Activated CD8-positive, alpha-beta T cell treated with anti-CD3 and anti-CD28 coated beads for 36 hours (primary cell): Measurements from ENCODE around the gene TNFRSF14. TPM values are rescaled to one million over a fixed set of nuclear protein-coding genes. Genes with fewer than 3 reads are reported as not detected.

Experiments used
- ATAC-seq: fragments of 200-7000 bp; cut with Tn5 transposase; one replicate; pipeline ENCODE4 v1.10.0; 2021; ENCODE audit warnings: mild to moderate bottlenecking, moderate library complexity
- CTCF ChIA-PET: fragments of 350-600 bp; sonication (Branson Sonifier 250); formaldehyde crosslinking; loops from one replicate; lab custom pipeline; 2021; ENCODE audit warnings: antibody characterized with exemption; lab: Charles Lee
- POLR2A ChIA-PET: fragments of 350-600 bp; sonication (Branson Sonifier 250); formaldehyde crosslinking; loops from one replicate; lab custom pipeline; 2021; ENCODE audit warnings: antibody characterized with exemption; lab: Charles Lee
- DNase-seq: peaks from one replicate; pipeline ENCODE4 v3.0.0-alpha.2; 2020
- H3K27ac Mint-ChIP-seq: one replicate; pipeline ENCODE4 v1.8.0; 2021; ENCODE audit warnings: mild to moderate bottlenecking, mixed read lengths
- H3K27me3 Mint-ChIP-seq: one replicate; pipeline ENCODE4 v1.8.0; 2021; ENCODE audit warnings: mixed read lengths
- H3K36me3 Mint-ChIP-seq: one replicate; pipeline ENCODE4 v1.8.0; 2021; ENCODE audit warnings: low read depth, mixed read lengths
- H3K4me1 Mint-ChIP-seq: one replicate; pipeline ENCODE4 v1.8.0; 2021; ENCODE audit warnings: low read depth, mixed read lengths
- H3K4me3 Mint-ChIP-seq: one replicate; pipeline ENCODE4 v1.8.0; 2021; ENCODE audit warnings: mild to moderate bottlenecking, moderate library complexity, mixed read lengths
- H3K9me3 Mint-ChIP-seq: one replicate; pipeline ENCODE4 v1.8.0; 2021; ENCODE audit warnings: mixed read lengths
- CTCF ChIP-seq: fragments of 200-600 bp; IDR thresholded peaks from one replicate; pipeline ENCODE4 v1.8.0; 2022; ENCODE audit warnings: antibody characterized with exemption, mild to moderate bottlenecking
- intact Hi-C: fragments of 100-400 bp; cut with micrococcal nuclease; formaldehyde crosslinking; loops from one replicate; pipeline ENCODE4 v1.10.0; 2022
- total RNA-seq, 2 experiments: library from RNA; stranded (reverse); gene quantifications; one replicate each; pipeline ENCODE4 v1.2.3, GENCODE V29; 2021

Gene TNFRSF14
- total RNA-seq, 2 experiments from 2014 or later, result 134 to 140 TPM

- ATAC-seq (no peak), DNase-seq (peak; percentile 66)
- peaks cover 3% of the 10 kb centered on the region for H3K9me3 Mint-ChIP-seq
- no peaks in the 10 kb centered on the region for H3K27me3 Mint-ChIP-seq
- CTCF ChIA-PET, result interaction anchor here (2.2 to 3.3 kb wide), 4 partner anchors 22 to 167 kb away, joined by 10 to 28 read pairs (median 11); partner anchors contain the start of gene TNFRSF14
- H3K36me3 Mint-ChIP-seq, result peaks cover 29% of the 10 kb centered on the region
- POLR2A ChIA-PET, result interaction anchor here (0.9 to 6.2 kb wide), 6 partner anchors 13 to 64 kb away, joined by 3 to 100 read pairs (median 25); partner anchors contain the start of genes PANK4 and TNFRSF14
- intact Hi-C loops, result loop anchor here (10.0 kb wide), 1 partner anchor 61 kb away; no protein-coding TSS in a partner anchor
- H3K27ac Mint-ChIP-seq, result peak overlapping the region; percentile 92
- peak overlapping the region; percentile 83 for H3K4me3 Mint-ChIP-seq
- no peak for TF ChIP-seq CTCF
- peaks cover 62% of the 10 kb centered on the region for H3K4me1 Mint-ChIP-seq
Observed at GRCh38 chr1:2583331-2583791, 27.2 kb downstream of the TNFRSF14 start.

DNA sequence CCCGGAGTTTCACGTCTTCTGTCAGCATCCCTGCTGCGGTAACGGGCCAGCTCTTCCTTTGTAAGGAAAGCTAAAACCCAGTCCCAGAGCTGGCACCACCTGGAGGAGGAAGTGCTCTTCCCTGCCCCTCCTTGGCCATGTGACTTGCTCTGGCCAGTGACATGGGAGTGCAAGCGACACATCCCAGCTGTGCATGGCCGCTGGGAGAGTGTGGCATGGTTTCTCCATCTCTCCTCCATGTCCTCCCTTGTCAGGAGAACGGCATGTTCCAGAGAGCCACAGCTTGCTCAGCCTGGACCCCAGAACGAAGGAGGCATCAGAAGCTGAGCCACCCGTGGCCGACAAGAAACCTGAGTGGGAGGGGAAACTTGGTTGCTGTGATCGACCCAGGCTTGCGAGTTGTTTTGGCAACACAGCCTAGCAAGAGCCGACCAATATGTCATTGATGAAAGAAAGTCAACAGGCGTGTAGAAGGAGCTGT is 27.7 kb downstream of the TNFRSF14 start:
- intact Hi-C loops, result loop anchor here (10.0 kb wide), 1 partner anchor 61 kb away; no protein-coding TSS in a partner anchor
- POLR2A ChIA-PET, result interaction anchor here (0.6 to 6.2 kb wide), 10 partner anchors 10 to 168 kb away, joined by 3 to 100 read pairs (median 10); partner anchors contain the start of genes PANK4 and TNFRSF14
- peaks cover 56% of the 10 kb centered on the region for H3K4me1 Mint-ChIP-seq
- peaks cover 3% of the 10 kb centered on the region for H3K9me3 Mint-ChIP-seq
- H3K27ac Mint-ChIP-seq, result peak overlapping the region; percentile 92
- TF ChIP-seq CTCF, result no peak
- peaks cover 28% of the 10 kb centered on the region for H3K36me3 Mint-ChIP-seq
- peak overlapping the region; percentile 83 for H3K4me3 Mint-ChIP-seq
- peak; percentile 59 for DNase-seq
- CTCF ChIA-PET, result interaction anchor here (1.0 to 3.3 kb wide), 7 partner anchors 22 to 169 kb away, joined by 4 to 28 read pairs (median 10); partner anchors contain the start of gene TNFRSF14
- no peaks in the 10 kb centered on the region for H3K27me3 Mint-ChIP-seq
- ATAC-seq, result no peak

DNA sequence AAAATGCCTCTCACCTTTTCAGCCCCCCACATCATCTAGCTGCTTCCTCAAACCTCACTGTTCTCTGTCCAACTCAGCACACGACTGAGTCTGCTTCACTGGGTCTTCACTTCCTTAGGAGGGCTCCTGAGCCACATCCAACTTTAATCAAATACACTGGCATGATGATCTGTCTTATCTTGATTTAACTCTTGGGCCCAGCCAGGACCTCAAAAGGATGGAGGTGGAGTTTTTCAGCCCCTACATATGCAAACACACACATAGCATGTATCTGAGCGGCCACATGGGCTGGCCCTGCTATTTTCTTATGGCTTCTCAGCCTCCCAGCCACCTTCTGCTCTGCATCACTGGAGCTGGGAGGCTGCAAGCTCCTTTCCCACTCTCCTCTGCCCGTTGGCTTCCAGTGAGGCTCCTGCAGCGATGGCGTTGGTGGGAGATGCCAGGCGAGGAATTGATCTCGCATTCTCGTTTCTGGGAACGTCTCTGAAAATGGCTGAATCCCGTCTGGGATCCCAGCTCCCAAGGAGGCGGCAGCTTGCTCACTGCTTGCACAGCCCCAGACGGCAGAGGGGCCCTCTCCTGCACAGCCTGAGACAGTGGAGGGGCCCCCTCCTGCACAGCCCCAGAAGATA is 28.6 kb downstream of the TNFRSF14 start:
- Mint-ChIP-seq H3K27me3 (no peaks in the 10 kb centered on the region), H3K4me3 (peak overlapping the region; percentile 83), H3K27ac (peak overlapping the region; percentile 92), H3K9me3 (peaks cover 3% of the 10 kb centered on the region), H3K36me3 (peaks cover 27% of the 10 kb centered on the region), H3K4me1 (peaks cover 49% of the 10 kb centered on the region)
- POLR2A ChIA-PET, result interaction anchor here (0.6 to 6.2 kb wide), 16 partner anchors 8 to 169 kb away, joined by 3 to 100 read pairs (median 6); partner anchors contain the start of genes PANK4 and TNFRSF14
- DNase-seq, result peak; percentile 41
- no peak for TF ChIP-seq CTCF
- intact Hi-C loops, result loop anchor here (5.0 to 10.0 kb wide), 2 partner anchors 38 to 60 kb away; no protein-coding TSS in a partner anchor
- CTCF ChIA-PET, result interaction anchor here (1.0 to 3.3 kb wide), 6 partner anchors 21 to 170 kb away, joined by 3 to 28 read pairs (median 8); partner anchors contain the start of gene TNFRSF14
- ATAC-seq, result no peak

- H3K4me1 Mint-ChIP-seq, result peaks cover 45% of the 10 kb centered on the region
- H3K4me3 Mint-ChIP-seq, result peak overlapping the region; percentile 83
- H3K9me3 Mint-ChIP-seq, result peaks cover 3% of the 10 kb centered on the region
- peak; percentile 58 for ATAC-seq
- POLR2A ChIA-PET, result interaction anchor here (0.7 to 6.2 kb wide), 16 partner anchors 7 to 170 kb away, joined by 3 to 100 read pairs (median 6); partner anchors contain the start of gene TNFRSF14
- DNase-seq, result peak; percentile 87
- no peak for TF ChIP-seq CTCF
- H3K27ac Mint-ChIP-seq, result peak overlapping the region; percentile 92
- H3K36me3 Mint-ChIP-seq, result peaks cover 27% of the 10 kb centered on the region
- intact Hi-C loops, result loop anchor here (5.0 to 10.0 kb wide), 2 partner anchors 38 to 59 kb away; no protein-coding TSS in a partner anchor
- H3K27me3 Mint-ChIP-seq, result no peaks in the 10 kb centered on the region
- CTCF ChIA-PET, result interaction anchor here (1.6 to 3.3 kb wide), 5 partner anchors 22 to 171 kb away, joined by 3 to 28 read pairs (median 9); partner anchors contain the start of gene TNFRSF14
Observed at GRCh38 chr1:2585318-2586092, 29.3 kb downstream of the TNFRSF14 start.
